Jurkat, Clone E6-1 (cell line): Measurements from ENCODE around the gene DBN1.
A peak's percentile ranks its signal among the peaks of the same experiment; 100 is the strongest.

Experiments
- DNase-seq: peaks from one replicate; pipeline ENCODE4 v3.0.0-alpha.2; 2011; ENCODE audit warnings: low read depth, low spot score
- H3K4me3 ChIP-seq: 2 replicates; pipeline ENCODE4 v1.5.1; 2011; ENCODE audit warnings: mild to moderate bottlenecking, low read length, control low read depth, moderate library complexity

DBN1 gene

GRCh38 chr5:177465044-177465443 lies 8.4 kb downstream of the DBN1 start:
- DNase-seq, result no peak
- no peak overlapping the region for H3K4me3 ChIP-seq

GRCh38 chr5:177462021-177462670 lies 11.3 kb downstream of the DBN1 start:
- DNase-seq, result no peak
- H3K4me3 ChIP-seq, result no peak overlapping the region

GRCh38 chr5:177459819-177460628 lies 13.4 kb downstream of the DBN1 start:
- H3K4me3 ChIP-seq, result no peak overlapping the region
- no peak for DNase-seq

DNA sequence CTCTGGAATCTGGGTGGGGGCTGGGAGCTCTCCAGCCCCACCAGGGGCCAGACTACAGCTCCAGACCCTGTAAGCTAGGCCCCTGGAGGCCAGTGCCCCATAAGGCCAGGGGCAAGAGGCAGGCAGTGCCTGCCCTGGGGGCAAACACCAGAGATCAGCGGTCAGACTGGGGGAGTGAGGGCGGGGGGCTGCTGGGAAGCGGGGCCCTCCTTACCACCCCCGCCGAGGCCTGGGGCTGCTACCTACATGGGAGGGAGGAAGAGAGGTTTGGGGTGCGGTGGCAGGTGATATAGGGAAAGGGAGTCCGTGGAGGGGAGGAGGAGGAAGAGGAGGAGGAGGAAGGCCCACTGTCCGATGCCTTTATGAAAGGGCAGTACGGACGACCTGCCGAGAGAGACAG lies 14.1 kb downstream of the DBN1 start:
- no peak for DNase-seq
- H3K4me3 ChIP-seq, result no peak overlapping the region

- H3K4me3 ChIP-seq, result no peak overlapping the region
- DNase-seq, result no peak
These were observed 14.5 kb downstream of the DBN1 start for GRCh38 chr5:177458912-177459350.

DNA sequence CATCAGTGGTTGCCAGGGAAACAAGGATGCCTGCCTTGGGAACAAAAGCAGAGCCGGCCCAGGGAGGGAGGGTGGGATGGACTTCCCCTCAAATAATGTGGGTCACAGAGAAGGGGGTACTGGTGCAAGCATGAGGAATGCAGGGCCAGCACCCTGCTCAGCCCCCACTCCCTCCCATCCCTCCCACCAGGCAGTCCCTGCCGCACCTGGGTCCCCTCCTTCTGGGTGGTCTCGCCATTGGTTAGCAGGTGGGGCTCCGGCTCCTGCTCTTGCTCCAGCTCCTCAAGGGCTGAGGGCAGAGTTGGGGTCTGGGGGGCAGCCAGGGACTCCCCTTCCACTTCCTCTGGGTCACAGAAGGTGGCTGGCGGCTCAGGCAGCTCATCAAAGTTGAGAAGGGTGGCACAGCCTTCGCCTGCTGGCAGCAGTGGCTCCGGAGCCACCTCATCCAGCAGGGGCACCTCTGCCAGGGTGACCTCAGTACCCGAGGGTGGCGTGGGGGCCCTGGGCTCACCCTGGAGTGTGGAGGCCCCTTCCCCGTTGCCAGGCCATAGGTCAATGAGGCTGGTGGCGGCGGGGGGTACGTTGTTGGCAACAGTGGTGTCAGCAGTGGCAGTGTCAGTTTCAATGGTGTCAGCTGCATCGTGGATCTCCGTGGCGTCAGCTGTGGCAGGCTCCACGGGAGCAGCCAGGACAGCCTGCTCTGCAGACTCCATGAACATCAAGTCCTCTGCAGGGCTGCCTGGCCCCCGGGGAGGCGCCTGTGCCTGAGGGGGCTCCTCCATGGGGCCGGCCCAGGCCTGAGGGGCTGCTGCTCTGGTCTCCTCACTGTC lies 15.4 kb downstream of the DBN1 start:
- no peak for DNase-seq

DNA sequence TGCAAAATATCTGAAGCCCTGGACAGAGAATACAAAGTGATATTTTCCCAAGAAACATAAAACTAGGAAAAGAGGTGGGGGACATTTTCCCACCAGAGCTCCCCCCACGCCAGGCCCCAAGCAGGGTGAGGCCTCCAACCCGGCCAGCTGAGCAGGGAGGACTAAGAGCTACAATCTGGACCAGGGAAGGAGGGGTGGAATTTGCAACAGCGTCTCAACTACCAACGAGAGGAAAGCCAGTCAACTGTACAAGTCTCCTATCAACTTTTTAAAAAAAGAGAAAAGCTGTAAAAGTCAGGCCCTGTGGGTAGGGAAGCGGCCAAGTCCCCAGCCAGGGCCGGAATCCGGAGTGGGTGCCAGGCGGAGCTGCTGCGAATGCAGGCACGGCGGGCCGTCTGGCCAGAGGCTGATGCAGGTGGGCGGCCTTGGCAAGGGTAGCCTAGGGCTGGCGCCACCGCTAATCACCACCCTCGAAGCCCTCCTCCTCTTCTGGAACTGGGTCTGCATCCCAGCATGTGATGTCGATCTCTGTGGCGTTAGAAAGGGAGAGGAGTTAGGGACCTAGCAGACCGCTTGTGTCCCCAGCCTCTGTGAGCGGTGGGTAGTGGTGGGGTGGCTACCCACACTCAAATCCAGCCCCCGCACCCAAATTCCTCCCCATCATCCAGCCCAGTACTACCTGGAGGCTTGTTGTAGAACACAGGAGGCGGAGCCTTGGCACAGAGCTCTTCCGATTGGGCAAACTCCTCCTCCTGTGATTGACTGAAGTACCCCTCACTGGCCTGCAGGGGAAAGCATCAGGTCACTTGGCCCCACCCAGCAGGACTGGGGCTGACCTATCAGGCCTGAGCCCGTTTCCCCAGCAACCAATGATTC lies 16.2 kb downstream of the DBN1 start:
- no peak overlapping the region for H3K4me3 ChIP-seq
- DNase-seq, result peak; percentile 89

More for the DNA sequence above, 15.4 kb downstream of the DBN1 start:
- no peak overlapping the region for H3K4me3 ChIP-seq

DNA sequence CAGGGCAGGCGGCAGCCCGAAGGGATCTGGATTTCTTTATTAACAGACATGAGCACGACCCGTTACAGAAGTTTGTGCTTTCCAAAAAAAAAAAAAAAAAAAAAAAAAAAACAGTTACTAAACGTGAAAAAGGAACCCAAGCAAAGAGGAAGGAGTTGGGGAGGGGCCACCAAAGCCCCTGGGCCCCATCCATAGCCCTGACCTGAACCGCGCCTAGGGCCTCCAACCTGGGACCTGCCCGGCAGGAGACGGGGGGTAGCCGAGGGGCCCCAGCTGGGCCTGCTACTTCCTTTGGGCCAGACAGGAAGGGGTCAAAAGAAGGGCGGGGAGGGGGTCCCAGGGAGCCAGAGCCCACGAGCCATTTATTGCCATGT lies 16.9 kb downstream of the DBN1 start:
- H3K4me3 ChIP-seq, result no peak overlapping the region
- no peak for DNase-seq

DNA sequence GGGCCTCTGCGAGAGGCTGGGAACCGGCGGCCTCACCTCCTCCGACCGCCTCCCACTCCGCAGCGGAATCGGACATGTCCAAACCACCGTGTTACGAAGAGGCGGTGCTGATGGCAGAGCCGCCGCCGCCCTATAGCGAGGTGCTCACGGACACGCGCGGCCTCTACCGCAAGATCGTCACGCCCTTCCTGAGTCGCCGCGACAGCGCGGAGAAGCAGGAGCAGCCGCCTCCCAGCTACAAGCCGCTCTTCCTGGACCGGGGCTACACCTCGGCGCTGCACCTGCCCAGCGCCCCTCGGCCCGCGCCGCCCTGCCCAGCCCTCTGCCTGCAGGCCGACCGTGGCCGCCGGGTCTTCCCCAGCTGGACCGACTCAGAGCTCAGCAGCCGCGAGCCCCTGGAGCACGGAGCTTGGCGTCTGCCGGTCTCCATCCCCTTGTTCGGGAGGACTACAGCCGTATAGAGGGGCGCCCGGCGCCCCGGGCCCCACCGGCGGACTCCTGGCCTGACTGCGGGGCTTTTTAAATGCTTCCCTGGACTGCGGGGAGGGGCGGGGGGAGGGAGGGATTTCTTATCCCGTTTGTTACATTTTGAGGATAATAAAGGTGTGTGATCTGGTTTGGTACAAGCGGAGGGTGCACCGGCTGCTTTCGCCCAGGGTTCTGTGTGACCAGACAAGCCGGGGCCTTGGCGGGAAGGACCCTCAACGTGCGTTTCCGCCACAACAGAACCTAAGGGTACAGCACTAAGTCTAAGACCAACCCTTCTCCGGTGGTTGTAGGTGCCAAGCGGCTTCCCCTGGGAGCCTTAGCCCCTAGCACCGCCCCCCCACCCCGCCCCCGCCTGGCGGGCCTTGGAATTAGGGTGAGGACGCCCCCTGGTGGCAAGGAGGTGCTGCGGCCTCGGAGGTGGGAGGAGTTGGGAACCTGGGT lies 17.5 kb downstream of the DBN1 start:
- H3K4me3 ChIP-seq, result peak overlapping the region; percentile 68
- peak; percentile 92 for DNase-seq

GRCh38 chr5:177455036-177455660 lies 18.3 kb downstream of the DBN1 start:
- DNase-seq, result peak; percentile 88
- peak overlapping the region; percentile 68 for H3K4me3 ChIP-seq

GRCh38 chr5:177454397-177455035 lies 18.9 kb downstream of the DBN1 start:
- peak overlapping the region; percentile 68 for H3K4me3 ChIP-seq
- peak; percentile 68 for DNase-seq

GRCh38 chr5:177453852-177454396 lies 19.5 kb downstream of the DBN1 start:
- peak overlapping the region; percentile 68 for H3K4me3 ChIP-seq
- DNase-seq, result no peak

DNA sequence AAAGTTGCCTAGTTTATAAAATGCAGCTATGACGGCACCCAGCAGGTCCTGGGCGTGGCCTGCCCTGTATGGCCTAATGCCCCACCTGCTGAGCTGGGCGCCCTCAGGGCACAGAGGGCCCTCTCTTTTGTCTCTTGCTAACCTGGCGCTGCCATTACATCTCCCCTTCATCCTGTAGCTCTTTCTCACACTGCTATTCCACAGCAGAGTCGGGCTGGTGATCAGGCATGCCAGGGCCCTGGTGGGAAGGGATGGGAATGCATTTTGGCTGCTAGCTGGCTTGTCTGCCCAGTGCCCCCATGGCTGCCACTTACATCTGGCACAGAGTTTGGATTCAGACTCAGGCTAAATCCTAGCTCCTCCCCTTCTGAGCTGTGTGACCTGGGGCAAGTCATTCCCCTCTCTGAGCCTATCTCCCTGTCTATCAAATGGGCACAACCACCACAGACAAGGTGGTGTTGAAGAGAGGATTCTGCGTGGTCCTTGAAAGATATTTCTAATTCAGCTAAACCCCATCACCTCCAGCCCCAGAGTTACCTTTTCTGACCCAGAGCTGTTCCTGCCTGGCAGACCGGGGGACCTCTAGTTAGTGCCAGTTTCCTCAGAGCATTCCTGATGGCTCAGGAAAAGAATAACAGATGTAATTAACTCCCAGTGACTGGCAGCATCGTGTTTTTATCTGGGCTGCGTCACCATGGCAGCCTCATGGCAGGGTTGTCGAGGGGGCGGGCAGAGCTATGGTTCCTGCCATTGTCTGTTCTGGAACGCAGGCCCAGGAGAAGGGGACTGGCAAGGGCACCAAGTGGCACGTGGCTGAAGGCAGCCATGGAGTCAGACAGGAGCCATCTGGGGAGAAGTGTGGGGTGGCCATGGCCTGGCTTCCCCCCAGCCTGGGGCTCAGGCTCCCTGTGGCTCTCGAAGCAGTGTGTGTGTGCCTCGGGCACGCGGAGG lies 20.5 kb downstream of the DBN1 start:
- no peak for DNase-seq
- no peak overlapping the region for H3K4me3 ChIP-seq

DNA sequence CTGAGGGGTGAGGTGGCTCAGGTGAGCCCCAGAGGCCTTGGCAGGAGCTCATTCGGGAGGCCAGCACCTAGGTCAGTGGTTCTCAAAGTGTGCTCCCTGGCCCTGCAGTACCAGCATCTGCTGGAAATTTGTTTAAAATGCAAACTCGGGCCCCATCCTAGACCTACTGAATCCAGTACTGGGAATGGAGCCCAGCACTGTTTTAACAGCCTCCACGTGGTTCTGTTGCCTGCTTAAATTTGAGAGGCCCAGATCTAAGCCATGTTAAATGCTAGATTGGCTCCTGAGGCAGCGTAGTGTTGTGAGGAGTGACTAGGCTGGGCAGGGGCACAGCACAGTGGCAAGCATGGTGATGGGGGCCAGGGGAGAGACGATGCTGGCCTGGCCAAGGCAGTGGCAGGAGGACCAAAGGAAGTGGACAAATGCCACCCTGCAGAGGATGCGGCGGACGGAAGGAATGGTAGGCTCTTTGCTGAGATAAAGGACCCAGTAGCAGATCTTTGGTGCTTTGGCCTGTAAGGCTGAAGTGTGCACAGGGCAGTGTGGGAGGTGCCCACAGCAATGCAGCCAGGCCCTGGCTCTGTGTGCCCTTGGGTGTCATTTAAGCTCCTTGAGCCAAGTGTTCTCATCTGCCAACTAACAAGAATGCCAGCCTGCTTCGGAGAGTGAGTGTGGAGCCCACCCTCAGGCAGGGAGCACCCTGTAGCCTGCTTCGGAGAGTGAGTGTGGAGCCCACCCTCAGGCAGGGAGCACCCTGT lies 22.6 kb downstream of the DBN1 start:
- DNase-seq, result no peak
- no peak overlapping the region for H3K4me3 ChIP-seq
